NCI-H187 treated with DMSO at 0.1 percent for 48 hours (cell line): Measurements from ENCODE around the gene ATG7.

Experiments used
- DNase-seq: peaks from one replicate; lab custom pipeline; 2025; lab: John Stamatoyannopoulos, UW

Gene ATG7

GRCh38 chr3:11536936-11537612 lies 264.9 kb downstream of the ATG7 start:
- DNase-seq, result no peak

GRCh38 chr3:11538581-11538980 lies 266.4 kb downstream of the ATG7 start:
- no peak for DNase-seq

GRCh38 chr3:11539218-11539617 lies 267.0 kb downstream of the ATG7 start:
- DNase-seq, result no peak

GRCh38 chr3:11539677-11540076 lies 267.5 kb downstream of the ATG7 start:
- no peak for DNase-seq

- no peak for DNase-seq
Observed at GRCh38 chr3:11541321-11542303, 269.4 kb downstream of the ATG7 start.

- no peak for DNase-seq
Observed at GRCh38 chr3:11542551-11542950, 270.4 kb downstream of the ATG7 start.

- DNase-seq, result no peak
Observed at GRCh38 chr3:11543141-11543947, 271.1 kb downstream of the ATG7 start.

GRCh38 chr3:11543948-11544387 lies 271.8 kb downstream of the ATG7 start:
- DNase-seq, result no peak

- DNase-seq, result no peak
Observed at GRCh38 chr3:11544412-11545181, 272.4 kb downstream of the ATG7 start.

GRCh38 chr3:11545186-11545851 lies 273.1 kb downstream of the ATG7 start:
- DNase-seq, result no peak

GRCh38 chr3:11546657-11547302 lies 274.6 kb downstream of the ATG7 start:
- no peak for DNase-seq

- no peak for DNase-seq
Observed at GRCh38 chr3:11547498-11547897, 275.3 kb downstream of the ATG7 start.

GRCh38 chr3:11548721-11549131 lies 276.5 kb downstream of the ATG7 start:
- DNase-seq, result no peak

GRCh38 chr3:11549580-11550140 lies 277.5 kb downstream of the ATG7 start:
- no peak for DNase-seq

GRCh38 chr3:11551036-11551435 lies 278.8 kb downstream of the ATG7 start:
- DNase-seq, result no peak

GRCh38 chr3:11552289-11553264 lies 280.4 kb downstream of the ATG7 start:
- no peak for DNase-seq

GRCh38 chr3:11553436-11554235 lies 281.4 kb downstream of the ATG7 start:
- DNase-seq, result no peak

- no peak for DNase-seq
Observed at GRCh38 chr3:11554236-11554610, 282.0 kb downstream of the ATG7 start.
